ENCODE data around the gene ROR1. TPM values are rescaled to one million over a fixed set of nuclear protein-coding genes. Genes with fewer than 3 reads are reported as not detected.

Gene ROR1
- total and polyA plus RNA-seq, 2 donors (not counting 1 experiment from before 2014, with no cell fraction given) = 0.46 to 16.0 TPM

DNA sequence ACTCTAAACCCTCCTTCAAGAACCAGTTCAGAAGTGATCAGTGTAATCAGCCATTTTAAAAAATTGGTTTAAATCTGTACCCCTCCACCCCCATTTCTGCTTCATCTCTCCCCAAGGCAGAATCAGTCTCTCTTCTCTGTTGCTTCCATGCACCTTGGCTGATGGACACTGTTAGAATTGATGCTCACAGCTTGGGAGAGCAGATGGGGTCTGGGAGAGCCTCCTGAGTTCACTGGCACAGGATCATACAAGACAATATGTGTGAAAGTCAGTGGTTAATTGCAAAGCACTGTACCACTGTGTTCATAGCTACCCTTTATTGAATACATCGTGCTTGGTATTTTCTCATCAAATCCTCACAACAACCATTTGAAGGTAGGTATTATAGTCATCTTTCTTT, 140.9 kb downstream of the ROR1 start:
- POLR2A ChIA-PET = interaction anchor here (0.7 to 0.9 kb wide), 2 partner anchors 13 to 223 kb away, joined by 3 to 4 read pairs; no protein-coding TSS in a partner anchor
- no peak for ATAC-seq (ENCODE audit: low read depth)
- DNase-seq = no peak
- Mint-ChIP-seq H3K27me3 (peaks cover 31% of the 10 kb centered on the region), H3K4me1 (no peaks in the 10 kb centered on the region), H3K27ac (no peak overlapping the region), H3K9me3 (ENCODE audit: insufficient read depth) (no peaks in the 10 kb centered on the region), H3K4me3 (no peak overlapping the region)
- Histone ChIP-seq H3K4me3 (ENCODE audit: control extremely low read depth in 1 of 5, extremely low read depth in 1 of 5, insufficient read depth in 1 of 5, low read depth in 2 of 5, low read length in 4 of 5) (no peak overlapping the region), H4K20me1 (ENCODE audit: control insufficient read depth, insufficient read depth, low read length, poor library complexity, severe bottlenecking) (no peaks in the 10 kb centered on the region), H3K9me3 (ENCODE audit: control extremely low read depth in 1 of 3, control insufficient read depth in 2 of 3, insufficient read depth in 1 of 3, low read length in 2 of 3) (no peaks in the 10 kb centered on the region), H3K36me3 (replicated peaks in 1 of 2; ENCODE audit: control extremely low read depth in 1 of 2, control insufficient read depth in 1 of 2, extremely low read depth in 1 of 2, insufficient read depth in 2 of 2, low read length in 1 of 2) (no peaks in the 10 kb centered on the region), H3K27ac (ENCODE audit: low read length in 2 of 2) (no peak overlapping the region), H3K4me2 (replicated peaks; ENCODE audit: low read depth, low read length, poor library complexity, severe bottlenecking) (no peak overlapping the region), H3K27me3 (replicated peaks in 1 of 4; ENCODE audit: control extremely low read depth in 1 of 4, control insufficient read depth in 3 of 4, insufficient read depth in 4 of 4, low read length in 3 of 4) (peaks cover 0 to 4% (median 0%) of the 10 kb centered on the region in 4 experiments), H3K79me2 (ENCODE audit: control insufficient read depth, insufficient read depth, low read length) (no peaks in the 10 kb centered on the region), H2AFZ (ENCODE audit: insufficient read depth, low read depth, low read length, poor library complexity, severe bottlenecking) (no peak overlapping the region), H3K4me1 (ENCODE audit: control insufficient read depth in 2 of 2, insufficient read depth in 2 of 2, low read length in 2 of 2) (no peaks in the 10 kb centered on the region), H3K9ac (ENCODE audit: low read length) (no peak overlapping the region)
- CTCF ChIA-PET = interaction anchor here (0.6 to 8.6 kb wide), 34 partner anchors 9 to 332 kb away, joined by 3 to 153 read pairs (median 4); partner anchors contain the start of gene ROR1
- no CpG with 5 or more reads among the region's 1 CpG for WGBS (ENCODE audit: insufficient coverage)
- intact Hi-C loops (cut with micrococcal nuclease) = loop anchor here (1.0 to 5.0 kb wide), 7 partner anchors 47 to 328 kb away; no protein-coding TSS in a partner anchor
- no peak for TF ChIP-seq EZH2 (IDR thresholded peaks at IDR 0.05; ENCODE audit: borderline replicate concordance, insufficient read depth, low read depth, low read length, poor library complexity, severe bottlenecking)

DNA sequence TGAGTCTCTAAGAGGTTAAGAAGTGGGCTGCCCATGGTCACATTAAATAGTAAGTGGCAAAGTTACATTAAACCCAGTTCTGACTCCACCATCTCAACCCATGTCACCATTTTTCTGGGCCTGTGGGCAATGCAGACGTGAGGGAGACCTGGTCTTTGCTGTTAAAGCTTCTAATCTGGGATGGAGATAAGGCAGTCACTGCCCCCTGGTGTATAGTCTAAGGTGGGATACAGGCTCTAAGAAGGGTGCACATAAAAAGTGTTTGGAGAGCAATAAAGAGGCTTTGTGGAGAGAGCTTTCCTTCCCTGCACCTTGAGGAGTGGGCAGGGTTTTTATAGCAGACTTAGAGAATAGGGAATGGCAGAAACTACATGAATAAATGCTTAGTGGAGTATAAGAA, 141.3 kb downstream of the ROR1 start:
- no peak for TF ChIP-seq EZH2 (IDR thresholded peaks at IDR 0.05; ENCODE audit: borderline replicate concordance, insufficient read depth, low read depth, low read length, poor library complexity, severe bottlenecking)
- TF ChIP-seq, protein P1, sequence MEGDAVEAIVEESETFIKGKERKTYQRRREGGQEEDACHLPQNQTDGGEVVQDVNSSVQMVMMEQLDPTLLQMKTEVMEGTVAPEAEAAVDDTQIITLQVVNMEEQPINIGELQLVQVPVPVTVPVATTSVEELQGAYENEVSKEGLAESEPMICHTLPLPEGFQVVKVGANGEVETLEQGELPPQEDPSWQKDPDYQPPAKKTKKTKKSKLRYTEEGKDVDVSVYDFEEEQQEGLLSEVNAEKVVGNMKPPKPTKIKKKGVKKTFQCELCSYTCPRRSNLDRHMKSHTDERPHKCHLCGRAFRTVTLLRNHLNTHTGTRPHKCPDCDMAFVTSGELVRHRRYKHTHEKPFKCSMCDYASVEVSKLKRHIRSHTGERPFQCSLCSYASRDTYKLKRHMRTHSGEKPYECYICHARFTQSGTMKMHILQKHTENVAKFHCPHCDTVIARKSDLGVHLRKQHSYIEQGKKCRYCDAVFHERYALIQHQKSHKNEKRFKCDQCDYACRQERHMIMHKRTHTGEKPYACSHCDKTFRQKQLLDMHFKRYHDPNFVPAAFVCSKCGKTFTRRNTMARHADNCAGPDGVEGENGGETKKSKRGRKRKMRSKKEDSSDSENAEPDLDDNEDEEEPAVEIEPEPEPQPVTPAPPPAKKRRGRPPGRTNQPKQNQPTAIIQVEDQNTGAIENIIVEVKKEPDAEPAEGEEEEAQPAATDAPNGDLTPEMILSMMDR (IDR thresholded peaks at IDR 0.05) = peak; percentile 59
- Histone ChIP-seq H3K9ac (ENCODE audit: low read length) (no peak overlapping the region), H2AFZ (ENCODE audit: insufficient read depth, low read depth, low read length, poor library complexity, severe bottlenecking) (no peak overlapping the region), H3K36me3 (replicated peaks in 1 of 2; ENCODE audit: control extremely low read depth in 1 of 2, control insufficient read depth in 1 of 2, extremely low read depth in 1 of 2, insufficient read depth in 2 of 2, low read length in 1 of 2) (no peaks in the 10 kb centered on the region), H3K4me2 (replicated peaks; ENCODE audit: low read depth, low read length, poor library complexity, severe bottlenecking) (no peak overlapping the region), H3K4me3 (ENCODE audit: control extremely low read depth in 1 of 5, extremely low read depth in 1 of 5, insufficient read depth in 1 of 5, low read depth in 2 of 5, low read length in 4 of 5) (no peak overlapping the region), H4K20me1 (ENCODE audit: control insufficient read depth, insufficient read depth, low read length, poor library complexity, severe bottlenecking) (no peaks in the 10 kb centered on the region), H3K27me3 (replicated peaks in 1 of 4; ENCODE audit: control extremely low read depth in 1 of 4, control insufficient read depth in 3 of 4, insufficient read depth in 4 of 4, low read length in 3 of 4) (peaks cover 0 to 4% (median 0%) of the 10 kb centered on the region in 4 experiments), H3K79me2 (ENCODE audit: control insufficient read depth, insufficient read depth, low read length) (no peaks in the 10 kb centered on the region), H3K9me3 (ENCODE audit: control extremely low read depth in 1 of 3, control insufficient read depth in 2 of 3, insufficient read depth in 1 of 3, low read length in 2 of 3) (no peaks in the 10 kb centered on the region), H3K27ac (ENCODE audit: low read length in 2 of 2) (no peak overlapping the region), H3K4me1 (ENCODE audit: control insufficient read depth in 2 of 2, insufficient read depth in 2 of 2, low read length in 2 of 2) (no peaks in the 10 kb centered on the region)
- DNase-seq = peak; percentile 70
- Mint-ChIP-seq H3K4me1 (no peaks in the 10 kb centered on the region), H3K27me3 (peaks cover 27% of the 10 kb centered on the region), H3K4me3 (no peak overlapping the region), H3K27ac (no peak overlapping the region), H3K9me3 (ENCODE audit: insufficient read depth) (no peaks in the 10 kb centered on the region)
- ChIA-PET POLR2A (interaction anchor here (0.7 to 0.9 kb wide), 2 partner anchors 11 to 223 kb away, joined by 4 to 5 read pairs; no protein-coding TSS in a partner anchor), CTCF (interaction anchor here (0.6 to 8.6 kb wide), 30 partner anchors 10 to 331 kb away, joined by 3 to 153 read pairs (median 4); partner anchors contain the start of gene ROR1)
- whole genome bisulfite sequencing (ENCODE audit: insufficient coverage) = no CpG with 5 or more reads among the region's 1 CpG
- intact Hi-C loops (cut with micrococcal nuclease) = loop anchor here (1.0 to 5.0 kb wide), 7 partner anchors 48 to 327 kb away; no protein-coding TSS in a partner anchor
- peak; percentile 87 for ATAC-seq (ENCODE audit: low read depth)
